ENCODE measurements around the gene ABI1. TPM values are rescaled to one million over a fixed set of nuclear protein-coding genes. Genes with fewer than 3 reads are reported as not detected.
A peak's percentile ranks its signal among the peaks of the same experiment; 100 is the strongest.

ABI1 gene
- total RNA-seq, 1 experiment from 2014 or later: 36.9 TPM

GRCh38 chr10:26881600-26882331 is 21.0 kb upstream of the ABI1 start:
- no peak overlapping the region for H4K91ac ChIP-seq (ENCODE audit: insufficient read length, low read depth, low read length)
- H3K18ac ChIP-seq (ENCODE audit: insufficient read length, low read depth, low read length): no peak overlapping the region
- no peak overlapping the region for H2BK5ac ChIP-seq (ENCODE audit: insufficient read length, low read length)
- H3K23ac ChIP-seq (ENCODE audit: insufficient read length, low read depth, low read length): no peak overlapping the region
- H3K27me3 ChIP-seq (ENCODE audit: insufficient read depth, low read length): no peaks in the 10 kb centered on the region
- Mint-ChIP-seq H3K36me3 (ENCODE audit: insufficient read depth in 1 of 3, low read depth in 3 of 3) (no peaks in the 10 kb centered on the region), H3K4me3 (no peak overlapping the region; a peak in 1 of 5 replicates), H3K9me3 (no peaks in the 10 kb centered on the region), H3K27me3 (ENCODE audit: low read depth) (peaks cover 3% of the 10 kb centered on the region; the same call in 1 of the 2 replicates), H3K4me1 (peaks cover 5 to 6% of the 10 kb centered on the region in 2 experiments; a peak in 3 of 4 replicates), H3K27ac (peak overlapping the region in 2 of 3 experiments; percentile 10 to 67; a peak in 2 of 7 replicates)
- DNase-seq: no peak
- H2BK15ac ChIP-seq (ENCODE audit: low read depth, low read length): no peak overlapping the region
- H3K27ac ChIP-seq (ENCODE audit: insufficient read length, low read depth, low read length): no peak overlapping the region
- no peak overlapping the region for H3K4me2 ChIP-seq (ENCODE audit: insufficient read depth, insufficient read length, low read length)
- no peaks in the 10 kb centered on the region for H3K4me1 ChIP-seq (ENCODE audit: insufficient read depth, low read length)
- peak; percentile 83 for TF ChIP-seq CTCF (conservative IDR thresholded peaks at IDR 0.05)
- H3K9ac ChIP-seq (ENCODE audit: extremely low read depth, insufficient read length, low read length): no peak overlapping the region
- no peak overlapping the region for H3K4ac ChIP-seq (ENCODE audit: low read depth, low read length)
- no peaks in the 10 kb centered on the region for H3K79me1 ChIP-seq (ENCODE audit: insufficient read depth, low read depth, low read length, poor library complexity, severe bottlenecking)
- no peak overlapping the region for H2AK5ac ChIP-seq (ENCODE audit: insufficient read length, low read length)
- H3K14ac ChIP-seq (ENCODE audit: insufficient read depth, low read length): no peak overlapping the region
- no peak overlapping the region for H3T11ph ChIP-seq (ENCODE audit: low read length)
- no peaks in the 10 kb centered on the region for H3K23me2 ChIP-seq (ENCODE audit: insufficient read length, low read depth, low read length, poor library complexity, severe bottlenecking)
- no peaks in the 10 kb centered on the region for H3K79me2 ChIP-seq (ENCODE audit: insufficient read depth, low read length)
- H2AFZ ChIP-seq (ENCODE audit: low read length): no peak overlapping the region
- no peak overlapping the region for H2BK120ac ChIP-seq (ENCODE audit: low read depth, low read length, poor library complexity, severe bottlenecking)
- no peak overlapping the region for H3K56ac ChIP-seq (ENCODE audit: insufficient read length, low read depth, low read length)
- H3K9me3 ChIP-seq (ENCODE audit: control insufficient read depth, low read depth, low read length): no peaks in the 10 kb centered on the region
- WGBS (ENCODE audit: extremely low coverage, insufficient read length, low lambda C conversion rate): no CpG with 5 or more reads among the region's 10 CpGs
- no peak overlapping the region for H2BK20ac ChIP-seq (ENCODE audit: low read depth, low read length, poor library complexity, severe bottlenecking)
- no peak overlapping the region for H2BK12ac ChIP-seq (ENCODE audit: insufficient read length, low read depth, low read length)
- no peak overlapping the region for H4K5ac ChIP-seq (ENCODE audit: insufficient read length, low read depth, low read length)
- H4K8ac ChIP-seq (replicated peaks; ENCODE audit: insufficient read length, low read depth, low read length): no peak overlapping the region
- no peaks in the 10 kb centered on the region for H4K20me1 ChIP-seq (ENCODE audit: control insufficient read depth, insufficient read depth, insufficient read length)

All from H9 (cell line).